MCF 10A (cell line): ENCODE measurements around the gene CDKL1. TPM values are rescaled to one million over a fixed set of nuclear protein-coding genes. Genes with fewer than 3 reads are reported as not detected.
A peak's percentile ranks its signal among the peaks of the same experiment; 100 is the strongest.

Source experiments
- BruUV-seq: library from RNA; stranded (reverse); fragments of 400-500 nt; replicated peaks from 2 replicates; lab custom pipeline; 2021; lab: Mats Ljungman, UMichigan
- CTCF ChIA-PET: fragments of 300-600 bp; sonication (Branson Sonifier 250); formaldehyde crosslinking; extraction: SDS; loops from one replicate; lab custom pipeline; 2021; ENCODE audit warnings: antibody characterized with exemption, inconsistent platforms; lab: Yijun Ruan, JAX
- POLR2A ChIA-PET: fragments of 300-600, 350-650 bp; sonication (Branson Sonifier 250); formaldehyde crosslinking; extraction: SDS; loops from one replicate; lab custom pipeline; 2020; ENCODE audit warnings: antibody characterized with exemption, inconsistent platforms; lab: Yijun Ruan, JAX
- DNase-seq: peaks from one replicate; pipeline ENCODE4 v3.0.0-alpha.2; 2018; ENCODE audit not compliant: unreplicated experiment
- H3K27ac Mint-ChIP-seq: one replicate; pipeline ENCODE4 v1.8.0; 2022; ENCODE audit warnings: mild to moderate bottlenecking, low read depth, mixed read lengths; ENCODE audit not compliant: unreplicated experiment
- H3K27me3 Mint-ChIP-seq: one replicate; pipeline ENCODE4 v1.8.0; 2022; ENCODE audit warnings: mixed read lengths; ENCODE audit not compliant: insufficient read depth, unreplicated experiment
- H3K36me3 Mint-ChIP-seq: one replicate; pipeline ENCODE4 v1.8.0; 2022; ENCODE audit warnings: mild to moderate bottlenecking, moderate library complexity, mixed read lengths; ENCODE audit not compliant: insufficient read depth, unreplicated experiment
- H3K4me1 Mint-ChIP-seq: one replicate; pipeline ENCODE4 v1.8.0; 2022; ENCODE audit warnings: mixed read lengths; ENCODE audit not compliant: insufficient read depth, unreplicated experiment
- H3K4me3 Mint-ChIP-seq: one replicate; pipeline ENCODE4 v1.8.0; 2022; ENCODE audit warnings: mild to moderate bottlenecking, moderate library complexity, mixed read lengths; ENCODE audit not compliant: unreplicated experiment
- H3K9me3 Mint-ChIP-seq: one replicate; pipeline ENCODE4 v1.8.0; 2022; ENCODE audit warnings: mixed read lengths; ENCODE audit not compliant: unreplicated experiment
- CTCF ChIP-seq: fragments of 200-600 bp; IDR thresholded peaks from one replicate; pipeline ENCODE4 v1.8.0; 2022; ENCODE audit warnings: antibody characterized with exemption, mild to moderate bottlenecking; ENCODE audit not compliant: unreplicated experiment
- intact Hi-C: fragments of 100-400 bp; cut with micrococcal nuclease; formaldehyde crosslinking; loops from 2 replicates; pipeline ENCODE4 v1.14.1; 2022
- total RNA-seq: library from RNA; stranded (reverse); gene quantifications from 2 replicates; pipeline ENCODE4 v1.2.3, GENCODE V29; 2022

CDKL1 gene
- total RNA-seq, 1 experiment from 2014 or later = 26.3 TPM

GRCh38 chr14:50310445-50310844 lies 86.2 kb downstream of the CDKL1 start:
- Mint-ChIP-seq H3K9me3 (no peaks in the 10 kb centered on the region), H3K4me1 (peaks cover 18% of the 10 kb centered on the region), H3K36me3 (peaks cover 14% of the 10 kb centered on the region), H3K27me3 (no peaks in the 10 kb centered on the region), H3K4me3 (peak overlapping the region; percentile 23), H3K27ac (peak overlapping the region; percentile 91)
- no TSS peak for BruUV-seq
- ChIA-PET POLR2A (interaction anchor here (0.9 to 4.1 kb wide), 7 partner anchors 11 to 219 kb away, joined by 3 to 40 read pairs (median 7); partner anchors contain the start of genes SOS2 and VCPKMT), CTCF (interaction anchor here (0.5 to 2.4 kb wide), 4 partner anchors 10 to 249 kb away, joined by 3 to 21 read pairs (median 6); no protein-coding TSS in a partner anchor)
- no peak for DNase-seq
- no peak for TF ChIP-seq CTCF
- intact Hi-C loops = no loop called here

GRCh38 chr14:50308363-50308915 lies 88.2 kb downstream of the CDKL1 start:
- H3K4me1 Mint-ChIP-seq = peaks cover 16% of the 10 kb centered on the region
- no peak for TF ChIP-seq CTCF
- CTCF ChIA-PET = interaction anchor here (1.1 kb wide), 1 partner anchor 232 kb away, joined by 3 read pairs; no protein-coding TSS in a partner anchor
- no peak overlapping the region for H3K4me3 Mint-ChIP-seq
- peaks cover 7% of the 10 kb centered on the region for H3K36me3 Mint-ChIP-seq
- H3K27ac Mint-ChIP-seq = no peak overlapping the region
- intact Hi-C loops = no loop called here
- no TSS peak for BruUV-seq
- H3K9me3 Mint-ChIP-seq = no peaks in the 10 kb centered on the region
- H3K27me3 Mint-ChIP-seq = no peaks in the 10 kb centered on the region
- POLR2A ChIA-PET = interaction anchor here (0.5 to 0.6 kb wide), 2 partner anchors 45 to 178 kb away, joined by 3 read pairs; no protein-coding TSS in a partner anchor
- no peak for DNase-seq

- no peaks in the 10 kb centered on the region for H3K9me3 Mint-ChIP-seq
- CTCF ChIA-PET = interaction anchor here (0.6 to 1.7 kb wide), 5 partner anchors 8 to 459 kb away, joined by 3 to 7 read pairs (median 3); partner anchors contain the start of genes DMAC2L and L2HGDH
- H3K4me3 Mint-ChIP-seq = no peak overlapping the region
- intact Hi-C loops = no loop called here
- H3K4me1 Mint-ChIP-seq = no peaks in the 10 kb centered on the region
- peak; percentile 81 for DNase-seq
- H3K27ac Mint-ChIP-seq = no peak overlapping the region
- BruUV-seq = no TSS peak
- TF ChIP-seq CTCF = no peak
- H3K36me3 Mint-ChIP-seq = peaks cover 20% of the 10 kb centered on the region
- POLR2A ChIA-PET = interaction anchor here (0.6 to 1.5 kb wide), 4 partner anchors 64 to 935 kb away, joined by 3 to 8 read pairs (median 3); partner anchors contain the start of gene SOS2
- no peaks in the 10 kb centered on the region for H3K27me3 Mint-ChIP-seq
These were observed 92.8 kb downstream of the CDKL1 start for GRCh38 chr14:50303744-50304471.

GRCh38 chr14:50301914-50302313 lies 94.8 kb downstream of the CDKL1 start:
- POLR2A ChIA-PET = no interaction called here
- H3K27ac Mint-ChIP-seq = no peak overlapping the region
- CTCF ChIA-PET = interaction anchor here (1.7 kb wide), 1 partner anchor 10 kb away, joined by 7 read pairs; the partner anchor contains the start of genes DMAC2L and L2HGDH
- H3K4me1 Mint-ChIP-seq = no peaks in the 10 kb centered on the region
- no peak for TF ChIP-seq CTCF
- no peak overlapping the region for H3K4me3 Mint-ChIP-seq
- no peaks in the 10 kb centered on the region for H3K9me3 Mint-ChIP-seq
- BruUV-seq = no TSS peak
- H3K36me3 Mint-ChIP-seq = peaks cover 17% of the 10 kb centered on the region
- DNase-seq = no peak
- H3K27me3 Mint-ChIP-seq = no peaks in the 10 kb centered on the region
- intact Hi-C loops = no loop called here
